Measurements from ENCODE around the gene ARHGAP42. TPM values are rescaled to one million over a fixed set of nuclear protein-coding genes. Genes with fewer than 3 reads are reported as not detected.

Gene ARHGAP42
- total and polyA plus RNA-seq, 2 of the 13 experiments (the other 11 are each of a cell fraction or from before 2014, with no cell fraction given), result 2.5 to 4.3 TPM

GRCh38 chr11:100815787-100816330, 128.8 kb downstream of the ARHGAP42 start (continued):
- TF ChIP-seq KDM5A (IDR thresholded peaks at IDR 0.05; ENCODE audit: borderline replicate concordance, low read length) (no peak), SMAD3 (CRISPR knock-in tag; IDR thresholded peaks at IDR 0.05) (no peak), ZNF703 (CRISPR knock-in tag; IDR thresholded peaks at IDR 0.05; ENCODE audit: borderline replicate concordance) (no peak), ZFP62 (CRISPR knock-in tag; IDR thresholded peaks at IDR 0.05) (no peak)

GRCh38 chr11:100816823-100817222, 129.7 kb downstream of the ARHGAP42 start:
- H3K9me3 ChIP-seq (ENCODE audit: low read length), result no peaks in the 10 kb centered on the region
- no peak overlapping the region for H3K9ac ChIP-seq (ENCODE audit: insufficient read depth, low read depth, low read length)
- H4K20me1 ChIP-seq (ENCODE audit: insufficient read depth, low read length), result no peaks in the 10 kb centered on the region
- no peaks in the 10 kb centered on the region for H3K79me2 ChIP-seq (ENCODE audit: insufficient read depth, low read length)
- intact Hi-C loops (cut with micrococcal nuclease; ENCODE audit: unreplicated experiment) (no loop called here), in situ Hi-C loops (cut with HindIII; ENCODE audit: extremely low pct_ligation_motif_present, low pct_unique_long_range_greater_than_20kb) (no loop called here)
- no peaks in the 10 kb centered on the region for H3K36me3 ChIP-seq (replicated peaks in 1 of 2; ENCODE audit: control insufficient read depth in 1 of 2, insufficient read depth in 2 of 2, low read length in 2 of 2)
- TF ChIP-seq HIVEP1 (CRISPR knock-in tag; IDR thresholded peaks at IDR 0.05), result no peak
- TF ChIP-seq CERS6 (CRISPR knock-in tag; IDR thresholded peaks at IDR 0.05), result no peak
- TF ChIP-seq AHDC1 (CRISPR knock-in tag; IDR thresholded peaks at IDR 0.05; ENCODE audit: borderline replicate concordance), result no peak
- CTCF ChIA-PET (ENCODE audit: low intra/inter-chr PET ratio, low total read pairs), result no interaction called here
- no peak overlapping the region for H3K4me2 ChIP-seq (ENCODE audit: low read depth, low read length)
- no peak for DNase-seq (ENCODE audit: low spot score)
- FAIRE-seq, result no peak
- 71% methylated on average over 2 of the region's 2 CpGs for WGBS (ENCODE audit: low lambda C conversion rate)
- POLR2A ChIA-PET, result no interaction called here
- no peak overlapping the region for H3K4me3 ChIP-seq (replicated peaks in 1 of 3; ENCODE audit: insufficient read depth in 1 of 3, low read depth in 2 of 3, low read length in 3 of 3)
- no TSS peak for BruUV-seq (replicated peaks)
- 0 out of 2 replicates have a peak, but pooled peaks cover 5% of the 10 kb centered on the region for H3K4me1 ChIP-seq (ENCODE audit: insufficient read depth, low read length)
- H3K27ac ChIP-seq (ENCODE audit: extremely low read length, insufficient read depth, low read length), result no peak overlapping the region
- no peak overlapping the region for H2AFZ ChIP-seq (ENCODE audit: low read length)
- H3K27me3 ChIP-seq (ENCODE audit: control insufficient read depth in 1 of 2, insufficient read depth in 2 of 2, low read length in 2 of 2), result no peaks in the 10 kb centered on the region
- no peak for ATAC-seq

Measured in HepG2 (cell line).